Measurements from ENCODE around the gene CNKSR2. TPM values are rescaled to one million over a fixed set of nuclear protein-coding genes. Genes with fewer than 3 reads are reported as not detected.
A peak's percentile ranks its signal among the peaks of the same experiment; 100 is the strongest.

CNKSR2 gene
- total RNA-seq, 1 donor from 2014 or later = 3.4 TPM

GRCh38 chrX:21620234-21620633 is 246.0 kb downstream of the CNKSR2 start:
- no peak overlapping the region for H3K4me3 ChIP-seq (ENCODE audit: low read depth, low read length)
- no peak for DNase-seq (ENCODE audit: low read depth)
- TF ChIP-seq CTCF (conservative IDR thresholded peaks at IDR 0.05; ENCODE audit: low read depth, low read length) = no peak

- H3K4me3 ChIP-seq (ENCODE audit: low read depth, low read length) = no peak overlapping the region
- DNase-seq (ENCODE audit: low read depth) = no peak
- no peak for TF ChIP-seq CTCF (conservative IDR thresholded peaks at IDR 0.05; ENCODE audit: low read depth, low read length)
Measured at GRCh38 chrX:21623778-21624501, 249.7 kb downstream of the CNKSR2 start.

- DNase-seq (ENCODE audit: low read depth) = no peak
- no peak overlapping the region for H3K4me3 ChIP-seq (ENCODE audit: low read depth, low read length)
- no peak for TF ChIP-seq CTCF (conservative IDR thresholded peaks at IDR 0.05; ENCODE audit: low read depth, low read length)
Measured at GRCh38 chrX:21632027-21632426, 257.8 kb downstream of the CNKSR2 start.

GRCh38 chrX:21638311-21638710 is 264.1 kb downstream of the CNKSR2 start:
- no peak for TF ChIP-seq CTCF (conservative IDR thresholded peaks at IDR 0.05; ENCODE audit: low read depth, low read length)
- no peak overlapping the region for H3K4me3 ChIP-seq (ENCODE audit: low read depth, low read length)
- DNase-seq (ENCODE audit: low read depth) = peak; percentile 46

- no peak overlapping the region for H3K4me3 ChIP-seq (ENCODE audit: low read depth, low read length)
- no peak for DNase-seq (ENCODE audit: low read depth)
- TF ChIP-seq CTCF (conservative IDR thresholded peaks at IDR 0.05; ENCODE audit: low read depth, low read length) = no peak
Measured at GRCh38 chrX:21639775-21640174, 265.6 kb downstream of the CNKSR2 start.

GRCh38 chrX:21645431-21645830 is 271.2 kb downstream of the CNKSR2 start:
- no peak overlapping the region for H3K4me3 ChIP-seq (ENCODE audit: low read depth, low read length)
- no peak for DNase-seq (ENCODE audit: low read depth)

More at GRCh38 chrX:21645431-21645830, 271.2 kb downstream of the CNKSR2 start:
- TF ChIP-seq CTCF (conservative IDR thresholded peaks at IDR 0.05; ENCODE audit: low read depth, low read length) = no peak
